Measurements from ENCODE around the gene ZNF699.
"Not testable (repeated sequence)": the region's sequence is repeated elsewhere in the genome, so short reads cannot be mapped to it uniquely, and the experiment has no call there.

The ZNF699 gene

DNA sequence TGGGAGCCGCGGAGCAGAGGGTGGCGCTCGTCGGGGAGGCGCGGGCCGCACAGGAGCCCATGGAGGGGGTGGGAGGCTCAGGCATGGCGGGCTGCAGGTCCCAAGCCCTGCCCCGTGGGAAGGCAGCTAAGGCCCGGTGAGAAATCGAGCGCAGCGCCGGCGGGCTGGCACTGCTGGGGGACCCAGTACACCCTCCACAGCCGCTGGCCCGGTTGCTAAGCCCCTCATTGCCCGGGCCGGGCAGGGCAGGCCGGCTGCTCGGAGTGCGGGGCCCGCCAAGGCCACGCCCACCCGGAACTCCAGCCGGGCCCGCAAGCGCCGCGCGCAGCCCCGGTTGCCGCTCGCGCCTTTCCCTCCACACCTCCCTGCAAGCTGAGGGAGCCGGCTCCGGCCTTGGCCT is 26.2 kb downstream of the ZNF699 start:
- DNase-seq, result not testable (repeated sequence)

DNA sequence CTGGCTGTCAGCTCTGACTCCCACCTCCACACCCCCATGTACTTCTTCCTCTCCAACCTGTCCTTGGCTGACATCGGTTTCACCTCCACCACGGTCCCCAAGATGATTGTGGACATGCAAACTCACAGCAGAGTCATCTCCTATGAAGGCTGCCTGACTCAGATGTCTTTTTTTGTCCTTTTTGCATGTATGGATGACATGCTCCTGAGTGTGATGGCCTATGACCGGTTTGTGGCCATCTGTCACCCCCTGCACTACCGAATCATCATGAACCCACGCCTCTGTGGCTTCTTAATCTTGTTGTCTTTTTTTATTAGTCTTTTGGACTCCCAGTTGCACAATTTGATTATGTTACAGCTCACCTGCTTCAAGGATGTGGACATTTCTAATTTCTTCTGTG is 58.4 kb downstream of the ZNF699 start:
- DNase-seq, result no peak

DNA sequence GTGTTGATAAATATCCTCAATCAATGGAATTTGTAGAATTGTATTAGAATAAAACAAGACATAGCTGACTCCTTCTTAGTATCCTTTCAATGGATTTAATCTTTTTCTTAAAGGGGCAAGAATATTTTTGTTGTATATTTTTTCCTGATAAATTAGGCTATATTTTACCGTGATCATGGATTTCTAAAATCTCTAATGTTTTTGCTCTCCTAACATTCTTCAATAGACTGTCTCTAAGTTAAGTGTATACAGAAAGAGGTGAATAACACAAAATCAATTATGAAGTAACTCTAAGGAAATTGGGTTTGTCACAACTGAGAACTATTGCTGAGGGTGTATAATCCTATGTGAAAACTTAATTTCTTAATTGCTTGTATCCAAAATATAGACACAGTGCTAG is 59.0 kb downstream of the ZNF699 start, which contains the start of gene OR7E24:
TSS of gene OR7E24 (plus strand) at position 301 of the 400 bp plus-strand sequence. CDS start 114 bp downstream, outside the sequence.
- DNase-seq, result no peak

All from NCI-H1930 (cell line).